22Rv1 (cell line): ENCODE results near the gene UNC93B1.

ENCODE experiments used
- CTCF ChIP-seq: fragments of 450-650 bp; IDR thresholded peaks from 2 replicates; pipeline ENCODE4 v1.5.1; 2017; ENCODE audit warnings: mild to moderate bottlenecking
- ZFX ChIP-seq: fragments of 450-650 bp; IDR thresholded peaks from 2 replicates; pipeline ENCODE4 v1.6.1; 2017; ENCODE audit warnings: antibody characterized with exemption, borderline replicate concordance

GRCh38 chr11:68028802-68029545 is 25.1 kb upstream of the UNC93B1 start:
- TF ChIP-seq ZFX, result no peak
- no peak for TF ChIP-seq CTCF
